Left renal cortex interstitium (tissue), 4 donors: ENCODE measurements around the gene SLC20A1. TPM values are rescaled to one million over a fixed set of nuclear protein-coding genes. Genes with fewer than 3 reads are reported as not detected.
"Not testable (repeated sequence)": the region's sequence is repeated elsewhere in the genome, so short reads cannot be mapped to it uniquely, and the experiment has no call there.

Source experiments
- DNase-seq, 4 donors: peaks; one replicate each; pipeline ENCODE4 v3.0.0-alpha.2; 2013; ENCODE audit warnings: low read depth in 4 of 4, low spot score in 2 of 4, missing footprints in 1 of 4
- polyA plus RNA-seq, 4 donors: library from polyadenylated mRNA; unstranded; fragments of 120-200 nt; gene quantifications; one replicate each; pipeline ENCODE4 v1.2.1, GENCODE V29; 2013; ENCODE audit not compliant: insufficient read length in 4 of 4

Gene SLC20A1
- 10 to 100 TPM; 40.5 to 53.9 (median 42.0) TPM for polyA plus RNA-seq

GRCh38 chr2:112645310-112646101 is at the start of gene SLC20A1:
TSS of gene SLC20A1 (plus strand) at chr2:112645939. CDS start at chr2:112646829, 890 bp downstream.
- DNase-seq: peak; percentile 62 to 82 (median 79)

- no peak for DNase-seq
Measured at GRCh38 chr2:112597537-112598322, 48.0 kb upstream of the SLC20A1 start.

- DNase-seq: no peak
Measured at GRCh38 chr2:112600634-112601033, 45.1 kb upstream of the SLC20A1 start.

GRCh38 chr2:112601754-112602153 is 44.0 kb upstream of the SLC20A1 start:
- DNase-seq: no peak

GRCh38 chr2:112602917-112603316 is 42.8 kb upstream of the SLC20A1 start:
- no peak for DNase-seq

GRCh38 chr2:112603731-112604130 is 42.0 kb upstream of the SLC20A1 start:
- DNase-seq: no peak

- no peak for DNase-seq
Measured at GRCh38 chr2:112604952-112605351, 40.8 kb upstream of the SLC20A1 start.

GRCh38 chr2:112605926-112606325 is 39.8 kb upstream of the SLC20A1 start:
- DNase-seq: no peak

GRCh38 chr2:112606547-112606946 is 39.2 kb upstream of the SLC20A1 start:
- peak in 1 of 4 donors; percentile 24 for DNase-seq

- no peak for DNase-seq
Measured at GRCh38 chr2:112607680-112608438, 37.9 kb upstream of the SLC20A1 start.

- not testable (repeated sequence) for DNase-seq
Measured at GRCh38 chr2:112609320-112609719, 36.4 kb upstream of the SLC20A1 start.

GRCh38 chr2:112612283-112612682 is 33.5 kb upstream of the SLC20A1 start:
- not testable (repeated sequence) for DNase-seq

- DNase-seq: no peak
Measured at GRCh38 chr2:112614201-112614840, 31.4 kb upstream of the SLC20A1 start.

- DNase-seq: no peak
Measured at GRCh38 chr2:112615051-112615450, 30.7 kb upstream of the SLC20A1 start.

GRCh38 chr2:112615798-112616197 is 29.9 kb upstream of the SLC20A1 start:
- DNase-seq: not testable (repeated sequence)

- no peak for DNase-seq
Measured at GRCh38 chr2:112618383-112618782, 27.4 kb upstream of the SLC20A1 start.

GRCh38 chr2:112621790-112622527 is 23.8 kb upstream of the SLC20A1 start:
- DNase-seq: no peak

- no peak for DNase-seq
Measured at GRCh38 chr2:112622528-112622849, 23.2 kb upstream of the SLC20A1 start.

- no peak for DNase-seq
Measured at GRCh38 chr2:112623913-112624777, 21.6 kb upstream of the SLC20A1 start.
